ENCODE data around the gene ATG101.
A peak's percentile ranks its signal among the peaks of the same experiment; 100 is the strongest.

The ATG101 gene

GRCh38 chr12:52069327-52070184, at the start of gene ATG101:
Gene ATG101, plus strand, starts transcription at chr12:52069978. Its CDS starts 3,673 bp downstream, at chr12:52073651.
- DNase-seq = peak; percentile 80

GRCh38 chr12:52020539-52021336, 49.0 kb upstream of the ATG101 start:
- DNase-seq = peak; percentile 49

GRCh38 chr12:52022841-52023181, 47.0 kb upstream of the ATG101 start:
- no peak for DNase-seq

DNA sequence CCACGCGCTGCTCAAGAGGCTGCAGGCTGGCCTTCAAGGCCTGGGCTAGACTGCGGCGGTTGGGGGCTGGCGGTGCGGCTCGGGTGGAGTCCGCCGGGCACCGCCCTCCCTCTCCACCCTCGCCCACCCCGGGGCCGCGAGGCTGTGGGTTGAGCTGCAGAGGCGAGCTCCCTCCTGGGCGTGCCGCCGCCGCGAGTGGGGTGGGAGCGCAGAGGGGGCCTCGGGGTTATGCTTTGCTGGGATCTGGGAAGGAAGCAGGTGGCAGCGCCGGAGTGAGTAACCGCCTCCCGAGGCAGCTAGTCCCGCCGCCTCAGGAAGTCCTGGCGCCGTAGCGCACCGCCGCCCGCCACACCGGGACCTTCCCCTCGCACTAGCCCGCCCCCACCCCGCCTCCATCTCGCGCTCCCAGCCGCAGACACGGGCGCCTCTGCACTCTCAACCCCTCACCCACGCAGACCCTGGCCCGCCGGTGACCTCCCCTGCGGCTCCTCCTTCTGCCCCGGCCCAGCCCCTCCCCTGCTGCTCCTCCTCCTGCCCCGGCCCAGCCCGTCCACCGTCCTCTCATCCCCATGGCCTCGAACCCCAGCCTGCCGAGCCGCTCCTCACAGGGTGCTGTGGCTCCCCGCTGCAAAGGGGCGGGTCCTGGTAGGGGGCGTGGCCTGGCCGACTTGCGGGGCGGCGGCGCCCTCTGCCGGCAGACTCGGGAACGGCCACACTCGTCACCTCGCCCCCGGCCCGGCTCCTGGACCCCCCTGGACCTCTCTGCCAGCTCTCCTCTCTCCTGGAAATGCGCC, 46.4 kb upstream of the ATG101 start:
- peak; percentile 81 for DNase-seq

DNA sequence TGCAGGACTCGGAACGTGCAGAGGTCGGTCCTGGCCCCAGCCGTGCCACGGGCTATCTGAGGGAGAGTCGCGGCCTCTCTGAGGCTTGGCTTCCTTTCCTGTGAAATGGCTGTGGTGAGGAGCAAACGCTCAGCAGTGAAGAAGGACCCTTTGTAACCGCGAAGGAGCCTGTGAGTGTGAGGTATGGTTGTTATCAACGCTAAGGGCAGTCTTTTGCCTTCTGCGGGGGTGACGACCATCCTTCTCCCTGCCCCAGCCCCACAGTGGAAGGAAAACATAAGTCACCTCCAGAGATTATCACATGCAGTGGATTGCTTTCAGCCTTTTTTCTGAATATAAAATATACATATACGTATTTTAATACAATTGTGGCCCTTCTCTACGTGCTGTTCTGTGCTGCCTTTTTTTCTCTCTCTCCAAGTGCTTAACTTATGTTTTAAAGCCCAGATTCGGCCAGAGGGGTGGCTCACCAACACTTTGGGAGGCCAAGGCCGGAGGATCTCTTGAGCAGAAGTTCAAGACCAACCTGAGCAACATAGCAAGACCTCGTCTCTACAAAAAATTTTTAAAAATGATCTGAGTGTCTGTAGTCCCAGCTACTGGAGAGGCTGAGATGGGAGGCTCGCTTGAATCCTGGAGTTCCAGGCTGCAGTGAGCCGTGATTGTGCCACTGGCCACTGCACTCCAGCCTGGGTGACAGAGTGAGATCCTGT, 45.6 kb upstream of the ATG101 start:
- DNase-seq = no peak

- DNase-seq = no peak
Measured at GRCh38 chr12:52024845-52025230, 44.9 kb upstream of the ATG101 start.

DNA sequence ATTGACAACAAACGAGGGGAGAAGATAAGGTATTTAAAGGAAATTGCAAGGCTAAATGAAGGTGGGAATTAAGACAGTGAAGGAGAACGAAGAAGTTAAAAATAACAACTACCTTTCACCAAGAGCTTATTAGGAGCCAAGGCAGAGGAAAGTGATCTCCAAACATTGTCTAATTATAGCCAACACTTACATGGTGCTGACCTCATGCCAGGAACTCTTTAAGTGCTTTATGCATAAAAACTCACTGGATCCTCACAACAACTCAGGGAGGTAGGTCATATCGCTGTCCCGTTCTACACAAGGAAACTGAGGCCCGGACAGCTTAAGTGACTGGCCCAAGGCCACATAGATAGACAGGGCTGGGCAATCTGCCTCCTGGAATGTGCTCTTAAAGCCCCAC, 43.5 kb upstream of the ATG101 start:
- no peak for DNase-seq

DNA sequence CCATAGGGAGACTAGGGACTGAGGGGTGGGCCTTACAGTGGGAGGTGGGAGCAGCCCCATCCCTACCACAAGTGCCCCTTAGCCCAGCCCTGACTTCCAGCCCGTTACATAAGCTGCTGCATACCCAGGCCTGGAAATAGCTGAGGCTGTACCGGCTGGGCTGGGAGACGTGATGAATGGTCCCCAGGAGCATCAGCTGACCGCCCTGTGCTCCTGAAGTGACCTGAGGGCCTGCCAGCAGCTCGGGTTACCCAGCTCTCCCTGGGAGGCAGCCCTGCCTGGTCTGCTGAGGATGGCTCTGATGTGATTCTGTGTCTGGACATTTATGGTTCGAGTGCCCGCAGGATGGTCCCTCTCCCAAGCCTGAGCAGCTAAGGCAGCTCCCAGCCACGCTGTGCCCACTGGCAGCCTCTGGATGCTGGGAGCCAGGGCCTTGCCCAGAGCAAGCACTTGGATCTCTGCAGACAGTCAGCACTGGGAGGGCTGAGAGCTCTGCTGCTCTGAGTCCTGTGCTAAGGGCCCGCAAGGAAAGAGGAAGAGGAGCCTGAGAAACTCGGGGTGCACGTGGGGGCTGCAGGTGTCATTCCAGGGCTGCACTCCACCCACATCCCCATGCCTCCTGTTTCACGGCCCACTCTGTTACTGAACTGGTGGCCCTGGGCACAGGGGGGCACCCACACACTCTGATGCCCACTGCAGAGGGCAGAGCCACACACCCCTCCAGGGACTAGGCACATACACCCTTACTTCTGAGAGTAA, 42.5 kb upstream of the ATG101 start:
- DNase-seq = no peak

DNA sequence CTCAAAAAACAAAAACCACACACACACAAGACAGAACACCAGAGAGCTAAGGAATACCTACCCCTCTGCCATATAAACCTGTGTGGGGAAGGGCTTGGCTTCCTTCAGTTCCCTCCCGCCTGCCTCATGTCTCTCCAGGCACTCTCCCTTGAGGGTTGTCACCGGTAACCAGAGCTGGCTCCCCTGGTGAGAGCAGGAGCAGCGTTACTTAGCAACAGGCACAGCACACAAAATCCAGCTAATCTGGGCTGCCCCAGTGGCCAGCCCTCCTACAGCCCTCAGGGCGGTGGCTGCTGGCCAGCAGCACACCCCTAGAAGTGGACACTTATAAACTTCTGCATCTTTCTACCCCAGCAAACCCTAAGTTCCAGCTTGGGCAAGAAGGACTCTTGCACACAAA, 40.1 kb upstream of the ATG101 start:
- no peak for DNase-seq

GRCh38 chr12:52032446-52032803, 37.4 kb upstream of the ATG101 start:
- no peak for DNase-seq

DNA sequence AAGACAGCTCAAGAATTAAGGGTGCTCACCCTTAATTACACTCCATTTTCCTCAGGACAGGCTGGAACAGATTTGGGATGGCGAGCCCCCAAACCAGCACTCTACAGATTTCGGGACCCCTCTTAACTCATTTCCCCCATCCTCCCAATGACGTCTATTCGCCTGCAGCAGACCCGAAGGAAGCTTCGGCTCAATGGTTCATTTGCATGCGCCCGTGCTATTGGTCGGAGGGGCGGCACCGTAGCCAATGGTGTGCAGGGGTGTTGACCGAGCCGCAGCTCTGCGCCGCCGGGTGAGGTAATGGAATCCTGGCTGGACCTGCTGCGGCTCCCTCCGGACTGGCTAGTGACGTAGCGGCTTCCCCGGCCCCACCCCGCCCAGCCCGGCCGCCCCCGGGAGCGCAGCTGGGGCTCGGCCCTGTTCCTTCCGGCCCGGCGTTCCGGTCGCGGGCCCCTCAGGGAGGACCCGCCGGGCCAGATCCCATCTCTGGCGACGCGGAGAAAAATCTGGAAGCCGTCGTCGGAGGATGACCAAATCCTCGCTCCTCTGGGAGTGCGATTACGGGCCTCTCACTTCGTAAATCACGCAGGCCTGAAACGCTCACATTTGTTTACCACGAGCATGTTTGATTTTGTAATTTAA, 36.9 kb upstream of the ATG101 start:
- peak; percentile 77 for DNase-seq

- no peak for DNase-seq
Measured at GRCh38 chr12:52033446-52034140, 36.2 kb upstream of the ATG101 start.

DNA sequence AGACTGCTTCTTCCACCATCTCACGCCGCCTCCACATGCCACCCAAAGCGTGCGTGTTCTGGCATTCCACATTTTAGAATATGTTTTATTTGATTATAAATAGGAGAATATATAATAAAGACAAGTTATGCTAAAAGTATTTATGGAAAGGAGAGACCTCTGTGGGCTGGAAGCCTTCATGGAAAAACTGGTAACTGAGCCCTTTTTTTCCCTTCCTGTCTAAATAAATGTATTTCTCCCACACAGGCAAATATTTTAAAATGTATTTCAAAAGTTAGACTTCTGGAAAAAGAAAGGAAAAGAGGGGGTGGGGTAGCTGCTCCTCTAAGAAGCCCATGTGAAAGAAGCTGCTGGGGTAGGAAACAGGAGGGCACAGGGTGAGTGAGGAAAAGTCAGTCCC, 34.6 kb upstream of the ATG101 start:
- no peak for DNase-seq

DNA sequence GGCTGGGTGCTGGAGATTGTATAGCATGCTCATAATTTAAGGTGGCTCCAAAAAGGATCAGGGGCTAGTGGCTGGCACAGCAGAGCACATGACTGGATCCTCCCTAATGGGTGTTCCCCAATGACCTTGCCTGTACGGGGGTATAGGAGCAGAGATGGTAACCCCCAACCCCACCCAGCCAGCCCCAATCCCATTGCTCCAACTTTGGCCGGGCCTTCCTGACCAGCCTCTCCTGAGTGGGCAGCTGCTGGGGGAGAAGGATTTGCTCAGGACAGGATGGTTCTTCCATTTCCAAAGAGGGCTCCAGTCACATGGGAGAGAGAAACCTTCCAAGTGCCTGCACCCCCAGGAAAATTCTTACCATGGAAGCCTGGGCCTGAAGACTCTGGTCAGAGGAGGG, 33.9 kb upstream of the ATG101 start:
- no peak for DNase-seq

DNA sequence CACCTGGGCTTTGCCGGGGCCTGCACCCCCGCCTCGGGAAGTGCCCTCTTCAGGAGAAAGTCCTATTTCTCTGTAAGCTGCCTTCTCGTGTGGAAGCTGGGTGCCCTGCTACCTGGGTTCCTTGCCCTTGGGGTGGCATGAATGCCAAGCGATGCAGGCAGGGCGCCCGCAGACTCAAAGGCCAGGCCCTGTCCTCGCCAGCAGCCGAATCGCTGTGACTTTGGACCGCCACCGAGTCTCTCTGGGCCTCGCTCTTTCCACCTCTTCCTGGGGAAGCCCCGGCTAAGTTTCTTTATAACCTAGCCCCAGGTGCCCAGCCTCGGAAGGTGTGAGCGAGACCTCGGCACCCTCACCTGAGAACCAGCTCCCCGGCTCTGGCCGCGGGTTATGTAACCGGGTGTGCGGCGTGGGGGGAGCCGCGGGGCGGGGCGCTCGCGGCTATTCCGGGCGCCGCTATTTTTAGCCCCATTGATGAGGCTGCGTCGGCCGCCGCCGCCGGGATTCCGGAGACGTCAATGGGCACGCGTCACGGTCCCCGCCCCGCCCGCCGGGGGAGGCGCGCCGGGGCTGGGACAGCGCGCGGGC, 33.1 kb upstream of the ATG101 start:
- DNase-seq = peak; percentile 68

DNA sequence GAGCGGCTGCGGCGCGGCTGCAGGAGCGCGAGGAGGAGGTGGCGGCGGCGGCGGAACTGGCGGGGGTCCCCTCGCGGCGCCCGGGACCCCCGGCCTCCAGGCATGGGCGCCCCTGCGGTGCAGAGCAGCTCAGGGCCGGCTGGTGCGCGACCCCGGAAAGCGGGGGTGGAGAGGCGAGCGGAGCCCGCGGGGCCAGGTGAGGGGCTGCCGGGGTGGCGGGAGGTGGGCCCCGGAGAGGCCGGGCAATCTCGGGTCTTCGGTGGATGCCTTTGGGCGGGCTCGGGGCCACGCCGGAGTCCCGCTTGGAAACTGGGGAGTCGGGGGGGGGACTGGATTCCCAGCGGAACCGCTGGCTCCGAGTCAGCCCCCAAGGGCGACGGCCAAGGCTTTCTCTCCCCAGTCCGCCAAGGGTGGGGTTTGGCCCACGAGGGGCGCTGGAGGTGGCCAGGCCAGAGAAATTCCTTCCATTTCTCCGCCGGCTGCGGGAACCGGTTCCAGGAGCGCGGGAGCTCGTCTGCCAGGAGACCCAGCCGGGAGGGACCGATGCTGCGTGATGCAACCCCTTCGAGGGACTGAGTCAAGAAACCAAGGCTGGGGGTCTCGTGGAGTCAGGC, 32.4 kb upstream of the ATG101 start:
- DNase-seq = no peak

DNA sequence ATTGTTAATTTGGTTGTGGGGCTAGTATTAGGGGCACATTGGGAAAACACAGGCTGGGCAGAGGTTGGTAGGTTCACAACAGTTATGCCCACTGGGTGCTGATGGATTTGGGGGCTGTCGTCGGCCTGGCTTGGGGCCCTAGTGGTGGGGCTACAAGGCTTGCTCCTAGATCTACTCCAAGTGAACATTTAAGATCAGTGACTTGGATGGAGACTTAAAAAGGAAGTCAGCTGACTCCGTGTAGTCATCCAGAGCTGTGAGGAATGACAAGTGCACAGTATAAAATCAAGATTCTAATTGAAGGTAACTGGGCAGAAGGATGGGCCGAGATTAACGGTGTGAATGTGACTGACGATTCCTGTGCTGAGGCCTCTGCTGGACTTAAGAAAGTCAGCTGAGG, 31.3 kb upstream of the ATG101 start:
- DNase-seq = no peak

- no peak for DNase-seq
Measured at GRCh38 chr12:52041035-52041434, 28.7 kb upstream of the ATG101 start.

DNA sequence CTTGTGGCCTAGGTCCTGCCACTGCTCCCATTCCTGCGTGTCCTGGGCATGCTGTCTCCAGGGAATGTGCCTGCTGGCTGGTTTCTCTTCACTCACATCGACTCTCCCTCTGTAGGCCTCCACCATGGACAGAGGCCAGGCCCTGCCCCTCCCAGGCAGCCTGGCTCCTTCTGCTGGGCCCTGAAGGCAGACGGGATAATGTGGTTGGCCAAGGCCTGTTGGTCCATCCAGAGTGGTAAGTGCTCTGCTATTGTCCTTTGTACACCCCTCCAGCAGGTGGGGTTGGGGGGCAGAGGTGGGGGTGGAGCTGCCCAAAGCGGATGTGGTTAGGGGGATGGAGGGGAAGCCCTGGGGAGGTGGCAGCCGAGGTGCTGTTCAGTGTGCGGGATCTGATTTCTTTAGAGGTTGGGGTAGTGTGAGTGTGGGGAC, 28.1 kb upstream of the ATG101 start:
- DNase-seq = no peak

Measured in activated effector memory CD4-positive, alpha-beta T cell treated with Interleukin-2 at 50 U/mL for 16 hours (primary cell).